ENCODE results near the gene CRYL1.

CRYL1 gene

DNA sequence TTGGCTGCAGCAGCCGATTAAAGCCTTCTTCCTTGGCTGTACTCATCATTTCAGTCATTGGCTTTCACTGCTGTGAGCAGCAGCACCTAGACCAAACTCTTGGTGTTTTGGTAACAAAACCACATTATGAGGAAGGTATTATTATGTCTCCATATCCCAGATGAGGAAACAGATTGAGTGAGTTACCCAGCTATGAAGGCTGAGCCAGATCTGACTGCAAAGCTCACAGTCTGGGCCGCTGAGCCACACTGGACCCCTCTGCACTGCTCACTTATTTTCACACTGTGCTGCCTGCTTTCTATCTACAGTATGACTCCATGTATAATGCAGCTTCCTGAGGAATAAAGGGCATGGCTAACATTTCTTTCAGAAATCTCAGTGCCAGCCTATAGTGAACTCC is 24.5 kb downstream of the CRYL1 start:
- DNase-seq (ENCODE audit: low spot score): no peak
- TF ChIP-seq, protein P1, sequence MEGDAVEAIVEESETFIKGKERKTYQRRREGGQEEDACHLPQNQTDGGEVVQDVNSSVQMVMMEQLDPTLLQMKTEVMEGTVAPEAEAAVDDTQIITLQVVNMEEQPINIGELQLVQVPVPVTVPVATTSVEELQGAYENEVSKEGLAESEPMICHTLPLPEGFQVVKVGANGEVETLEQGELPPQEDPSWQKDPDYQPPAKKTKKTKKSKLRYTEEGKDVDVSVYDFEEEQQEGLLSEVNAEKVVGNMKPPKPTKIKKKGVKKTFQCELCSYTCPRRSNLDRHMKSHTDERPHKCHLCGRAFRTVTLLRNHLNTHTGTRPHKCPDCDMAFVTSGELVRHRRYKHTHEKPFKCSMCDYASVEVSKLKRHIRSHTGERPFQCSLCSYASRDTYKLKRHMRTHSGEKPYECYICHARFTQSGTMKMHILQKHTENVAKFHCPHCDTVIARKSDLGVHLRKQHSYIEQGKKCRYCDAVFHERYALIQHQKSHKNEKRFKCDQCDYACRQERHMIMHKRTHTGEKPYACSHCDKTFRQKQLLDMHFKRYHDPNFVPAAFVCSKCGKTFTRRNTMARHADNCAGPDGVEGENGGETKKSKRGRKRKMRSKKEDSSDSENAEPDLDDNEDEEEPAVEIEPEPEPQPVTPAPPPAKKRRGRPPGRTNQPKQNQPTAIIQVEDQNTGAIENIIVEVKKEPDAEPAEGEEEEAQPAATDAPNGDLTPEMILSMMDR (IDR thresholded peaks at IDR 0.05; ENCODE audit: extremely low read depth, missing control alignments): no peak

DNA sequence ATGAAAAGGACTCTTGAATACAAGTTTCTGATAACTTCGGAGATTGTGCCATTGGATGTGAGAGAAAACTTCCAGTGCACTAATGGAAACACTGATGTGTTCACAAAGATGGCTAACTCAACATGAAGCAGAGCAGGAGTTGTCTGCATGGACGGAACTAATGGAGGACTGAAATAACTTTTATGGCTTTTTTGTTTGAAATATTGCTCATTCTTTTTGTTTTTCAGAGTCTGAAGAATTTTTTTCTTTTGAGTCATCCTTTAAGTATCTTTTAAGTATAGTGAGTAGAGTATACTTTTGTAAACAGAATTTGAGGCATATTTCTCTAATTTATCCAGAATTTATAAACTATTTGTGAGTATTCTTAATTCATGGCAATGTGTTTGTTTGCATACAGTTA is 25.7 kb downstream of the CRYL1 start:
- TF ChIP-seq, protein P1 (IDR thresholded peaks at IDR 0.05; ENCODE audit: extremely low read depth, missing control alignments): no peak
- DNase-seq (ENCODE audit: low spot score): no peak

DNA sequence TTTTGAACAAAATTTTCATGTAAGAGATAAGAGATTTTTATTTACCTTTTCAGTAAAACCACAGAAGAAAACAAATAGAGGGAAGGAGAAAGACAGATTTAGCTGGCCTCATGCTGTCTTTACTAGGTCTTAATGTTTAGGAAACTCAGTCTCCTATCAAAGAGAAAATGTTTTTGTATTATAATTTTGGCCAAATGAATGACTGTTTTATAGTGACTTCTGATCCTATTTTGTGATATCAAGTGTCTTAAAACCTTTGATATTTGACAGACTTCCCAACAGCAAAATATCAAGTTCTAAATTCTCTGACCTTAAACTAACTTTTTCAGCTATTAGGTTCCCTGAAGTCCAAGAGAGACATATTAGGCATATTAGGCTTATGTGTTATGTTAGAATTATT is 27.0 kb downstream of the CRYL1 start:
- TF ChIP-seq, protein P1 (IDR thresholded peaks at IDR 0.05; ENCODE audit: extremely low read depth, missing control alignments): no peak
- DNase-seq (ENCODE audit: low spot score): no peak

DNA sequence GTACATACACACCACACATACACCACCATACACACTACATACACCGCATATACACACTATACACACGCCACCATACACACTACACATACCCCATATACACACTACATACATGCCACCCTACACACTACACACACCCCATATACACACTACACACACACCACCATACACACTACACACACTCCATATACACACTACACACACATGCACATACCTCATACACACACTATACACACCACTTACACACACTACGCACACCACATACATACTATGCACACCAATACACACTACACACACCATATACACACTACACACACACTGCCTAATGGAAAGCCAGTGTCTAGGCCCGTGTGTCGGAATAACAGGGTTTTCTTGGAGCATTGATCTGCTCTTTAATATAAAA is 27.5 kb downstream of the CRYL1 start:
- no peak for DNase-seq (ENCODE audit: low spot score)
- TF ChIP-seq, protein P1 (IDR thresholded peaks at IDR 0.05; ENCODE audit: extremely low read depth, missing control alignments): no peak

DNA sequence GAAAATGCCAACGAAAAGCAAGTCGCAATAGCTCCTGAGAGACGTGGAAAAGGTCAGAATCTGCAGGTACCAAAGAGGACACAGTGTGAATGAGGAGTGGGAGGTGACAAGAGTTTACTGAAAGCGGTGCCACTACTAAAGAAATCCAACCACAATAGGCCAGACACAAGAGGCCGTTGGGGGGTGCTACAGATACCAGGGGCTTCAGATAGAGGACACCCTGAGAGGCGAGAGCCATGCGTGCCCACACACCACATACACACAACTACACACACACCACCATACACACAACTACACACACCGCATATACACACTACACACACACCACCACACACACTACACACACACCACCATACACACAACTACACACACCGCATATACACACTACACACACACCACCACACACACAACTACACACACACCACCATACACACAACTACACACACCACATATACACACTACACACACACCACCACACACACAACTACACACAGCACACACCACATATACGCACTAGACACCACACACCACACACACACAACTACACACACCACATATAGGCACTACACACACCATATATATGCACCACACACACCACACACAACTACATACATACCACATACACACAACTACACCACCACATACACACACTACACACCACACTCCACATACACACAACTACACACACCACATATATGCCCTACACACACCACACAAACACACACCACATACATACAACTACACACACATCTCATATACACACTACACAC is 28.5 kb downstream of the CRYL1 start:
- TF ChIP-seq, protein P1 (IDR thresholded peaks at IDR 0.05; ENCODE audit: extremely low read depth, missing control alignments): no peak
- no peak for DNase-seq (ENCODE audit: low spot score)

DNA sequence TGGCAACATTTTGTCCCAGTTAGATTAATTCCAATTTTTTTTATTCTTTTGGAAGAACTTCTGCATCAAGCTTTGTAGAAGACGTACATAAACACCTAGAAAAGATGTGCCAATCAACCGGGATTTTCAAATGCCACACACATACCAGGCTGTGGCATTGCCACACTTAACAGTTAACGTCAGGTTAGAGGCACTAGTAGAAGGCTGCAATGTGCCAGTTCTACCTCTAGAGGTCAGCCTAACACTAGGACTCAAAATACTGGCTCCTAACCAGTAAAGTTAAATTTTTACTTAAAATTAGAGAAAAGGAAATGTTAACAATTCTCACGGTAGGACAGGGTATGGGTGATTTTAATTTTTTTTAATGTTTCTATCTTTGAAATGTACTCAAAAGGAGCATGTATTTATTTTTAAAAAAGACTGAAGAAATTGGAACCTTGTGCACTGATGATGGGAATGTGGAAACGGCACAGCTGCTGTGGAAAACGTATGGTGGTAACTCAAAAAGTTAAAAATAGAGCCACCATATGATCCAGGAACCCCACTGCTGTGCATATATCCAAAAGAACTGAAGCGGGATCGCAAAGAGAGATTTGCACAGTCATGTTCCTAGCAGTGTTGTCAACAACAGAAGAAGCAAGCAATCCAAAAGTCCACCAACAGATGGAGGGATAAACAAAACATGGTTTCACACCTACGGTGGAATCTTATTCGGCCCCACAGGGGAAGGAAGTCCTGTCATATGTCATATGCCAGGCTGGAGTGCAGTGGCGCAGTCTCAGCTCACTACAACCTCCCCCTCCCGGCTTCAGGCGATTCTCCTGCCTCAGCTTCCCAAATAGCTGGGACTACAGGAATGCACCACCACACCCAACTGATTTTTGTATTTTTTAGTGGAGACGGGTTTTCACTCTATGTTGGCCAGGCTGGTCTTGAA is 30.3 kb downstream of the CRYL1 start:
- TF ChIP-seq, protein P1 (IDR thresholded peaks at IDR 0.05; ENCODE audit: extremely low read depth, missing control alignments): peak; percentile 80
- DNase-seq (ENCODE audit: low spot score): peak; percentile 68

DNA sequence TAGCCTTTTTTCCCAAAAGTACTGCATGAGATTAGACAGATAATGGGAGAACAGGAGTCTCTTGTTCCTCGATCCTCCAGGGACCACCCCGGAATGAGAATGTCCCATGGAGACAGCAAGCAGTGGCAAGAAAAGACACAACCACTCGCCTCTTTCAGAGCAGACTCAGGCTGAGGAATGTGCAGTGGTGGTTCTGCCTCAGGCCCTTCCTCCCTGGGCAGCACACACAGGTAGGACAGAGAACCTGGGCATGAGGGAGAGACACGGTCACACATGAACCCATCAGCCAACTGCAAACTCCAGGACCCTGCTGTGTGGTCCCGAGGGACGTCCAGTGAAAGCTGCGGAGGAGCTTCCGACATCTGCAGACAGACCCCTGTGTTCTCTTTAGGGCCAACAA is 31.0 kb downstream of the CRYL1 start:
- TF ChIP-seq, protein P1 (IDR thresholded peaks at IDR 0.05; ENCODE audit: extremely low read depth, missing control alignments): no peak
- DNase-seq (ENCODE audit: low spot score): no peak
